Measurements from ENCODE around the gene ENPP3. TPM values are rescaled to one million over a fixed set of nuclear protein-coding genes. Genes with fewer than 3 reads are reported as not detected.
"Not testable (repeated sequence)": the region's sequence is repeated elsewhere in the genome, so short reads cannot be mapped to it uniquely, and the experiment has no call there.

ENPP3 gene
- total RNA-seq, 1 experiment from 2014 or later, result not detected

DNA sequence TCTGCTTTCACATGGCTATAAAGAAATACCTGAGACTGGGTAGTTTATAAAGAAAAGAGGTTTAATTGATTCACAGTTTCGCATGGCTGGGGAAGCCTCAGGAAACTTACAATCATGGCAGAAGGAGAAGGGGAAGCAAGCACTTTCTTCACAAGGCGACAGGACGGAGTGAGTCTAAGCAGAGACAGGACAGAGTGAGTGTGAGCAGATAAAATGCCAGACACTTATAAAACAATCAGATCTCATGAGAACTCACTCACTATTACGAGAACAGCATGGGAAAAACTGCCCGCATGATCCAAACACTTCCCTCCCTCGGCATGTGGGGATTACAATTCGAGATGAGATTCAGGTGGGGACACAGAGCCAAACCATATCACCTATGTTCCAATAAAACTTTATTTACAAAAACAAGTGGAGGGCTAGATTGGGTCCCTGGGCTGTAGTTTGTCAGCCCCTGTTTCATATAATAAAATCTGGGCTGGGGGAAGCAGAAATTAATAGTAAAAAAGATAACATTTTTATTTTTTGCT is 110.8 kb downstream of the ENPP3 start (continued):
- TF ChIP-seq, protein P1, sequence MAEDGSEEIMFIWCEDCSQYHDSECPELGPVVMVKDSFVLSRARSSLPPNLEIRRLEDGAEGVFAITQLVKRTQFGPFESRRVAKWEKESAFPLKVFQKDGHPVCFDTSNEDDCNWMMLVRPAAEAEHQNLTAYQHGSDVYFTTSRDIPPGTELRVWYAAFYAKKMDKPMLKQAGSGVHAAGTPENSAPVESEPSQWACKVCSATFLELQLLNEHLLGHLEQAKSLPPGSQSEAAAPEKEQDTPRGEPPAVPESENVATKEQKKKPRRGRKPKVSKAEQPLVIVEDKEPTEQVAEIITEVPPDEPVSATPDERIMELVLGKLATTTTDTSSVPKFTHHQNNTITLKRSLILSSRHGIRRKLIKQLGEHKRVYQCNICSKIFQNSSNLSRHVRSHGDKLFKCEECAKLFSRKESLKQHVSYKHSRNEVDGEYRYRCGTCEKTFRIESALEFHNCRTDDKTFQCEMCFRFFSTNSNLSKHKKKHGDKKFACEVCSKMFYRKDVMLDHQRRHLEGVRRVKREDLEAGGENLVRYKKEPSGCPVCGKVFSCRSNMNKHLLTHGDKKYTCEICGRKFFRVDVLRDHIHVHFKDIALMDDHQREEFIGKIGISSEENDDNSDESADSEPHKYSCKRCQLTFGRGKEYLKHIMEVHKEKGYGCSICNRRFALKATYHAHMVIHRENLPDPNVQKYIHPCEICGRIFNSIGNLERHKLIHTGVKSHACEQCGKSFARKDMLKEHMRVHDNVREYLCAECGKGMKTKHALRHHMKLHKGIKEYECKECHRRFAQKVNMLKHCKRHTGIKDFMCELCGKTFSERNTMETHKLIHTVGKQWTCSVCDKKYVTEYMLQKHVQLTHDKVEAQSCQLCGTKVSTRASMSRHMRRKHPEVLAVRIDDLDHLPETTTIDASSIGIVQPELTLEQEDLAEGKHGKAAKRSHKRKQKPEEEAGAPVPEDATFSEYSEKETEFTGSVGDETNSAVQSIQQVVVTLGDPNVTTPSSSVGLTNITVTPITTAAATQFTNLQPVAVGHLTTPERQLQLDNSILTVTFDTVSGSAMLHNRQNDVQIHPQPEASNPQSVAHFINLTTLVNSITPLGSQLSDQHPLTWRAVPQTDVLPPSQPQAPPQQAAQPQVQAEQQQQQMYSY (CRISPR knock-in tag; IDR thresholded peaks at IDR 0.05), result no peak

DNA sequence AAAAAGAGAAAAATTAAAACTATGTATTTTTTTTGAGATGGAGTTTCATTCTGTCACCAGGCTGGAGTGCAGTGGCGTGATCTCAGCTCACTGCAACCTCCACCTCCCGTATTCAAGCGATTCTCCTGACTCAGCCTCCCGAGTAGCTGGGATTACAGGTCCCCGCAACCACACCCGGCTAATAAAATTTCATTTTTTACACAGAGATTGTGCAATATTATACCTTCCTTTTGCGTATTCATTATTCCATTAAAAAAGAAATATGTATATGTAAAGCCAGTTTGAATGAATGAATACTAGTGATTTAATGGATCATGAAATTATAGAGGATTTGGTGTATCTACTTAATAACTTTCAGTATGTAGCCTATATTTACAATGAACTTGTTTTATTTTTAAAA is 111.9 kb downstream of the ENPP3 start:
- ATAC-seq (no peak), DNase-seq (ENCODE audit: low spot score) (no peak)
- POLR2A ChIA-PET, result no interaction called here
- no peaks in the 10 kb centered on the region for H3K9me3 Mint-ChIP-seq
- H3K27ac Mint-ChIP-seq, result no peak overlapping the region
- CTCF ChIA-PET, result no interaction called here
- no peak overlapping the region for H3K4me3 Mint-ChIP-seq
- TF ChIP-seq ATF1 (CRISPR knock-in tag; IDR thresholded peaks at IDR 0.05), result no peak
- no peak for TF ChIP-seq ZNF219 (CRISPR knock-in tag; IDR thresholded peaks at IDR 0.05; ENCODE audit: borderline replicate concordance)
- no peaks in the 10 kb centered on the region for H3K36me3 Mint-ChIP-seq
- peaks cover 3% of the 10 kb centered on the region for H3K27me3 Mint-ChIP-seq (ENCODE audit: low read depth)
- peaks cover 10% of the 10 kb centered on the region for H3K4me1 Mint-ChIP-seq

DNA sequence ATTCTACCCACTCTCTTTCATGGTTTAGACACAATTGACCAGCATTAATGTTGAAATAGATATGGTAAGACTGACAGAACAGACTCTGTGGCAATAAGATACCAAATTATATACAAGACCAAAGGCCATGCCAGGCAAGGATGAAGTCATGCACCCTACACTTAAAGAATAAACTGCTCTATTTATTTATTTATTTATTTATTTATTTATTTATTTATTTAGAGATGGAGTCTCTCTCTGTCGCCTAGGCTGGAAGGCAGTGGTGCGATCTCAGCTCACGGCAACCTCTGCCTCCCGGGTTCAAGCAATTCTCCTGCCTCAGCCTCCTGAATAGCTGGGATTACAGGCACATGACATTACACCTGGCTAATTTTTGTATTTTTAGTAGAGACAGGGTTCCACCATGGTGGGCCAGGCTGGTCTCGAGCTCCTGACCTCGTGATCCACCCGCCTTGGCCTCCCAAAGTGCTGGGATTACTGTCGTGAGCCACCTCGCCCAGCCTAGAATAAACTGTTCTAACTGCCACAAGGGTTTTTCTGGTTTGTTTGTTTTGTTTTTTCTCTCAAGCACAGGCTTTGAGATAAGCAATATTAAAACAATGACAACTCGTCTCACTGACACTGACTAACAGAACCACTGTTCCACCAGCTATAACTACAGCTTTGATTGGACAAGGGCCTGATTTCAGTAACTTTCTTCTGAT is 114.1 kb downstream of the ENPP3 start:
- H3K9me3 Mint-ChIP-seq; CTCF ChIA-PET; H3K4me1 Mint-ChIP-seq; POLR2A ChIA-PET; DNase-seq (ENCODE audit: low spot score); H3K36me3 Mint-ChIP-seq; H3K4me3 Mint-ChIP-seq; ATAC-seq; H3K27ac Mint-ChIP-seq: not testable (repeated sequence)
- peaks cover 18% of the 10 kb centered on the region for H3K27me3 Mint-ChIP-seq (ENCODE audit: low read depth)

DNA sequence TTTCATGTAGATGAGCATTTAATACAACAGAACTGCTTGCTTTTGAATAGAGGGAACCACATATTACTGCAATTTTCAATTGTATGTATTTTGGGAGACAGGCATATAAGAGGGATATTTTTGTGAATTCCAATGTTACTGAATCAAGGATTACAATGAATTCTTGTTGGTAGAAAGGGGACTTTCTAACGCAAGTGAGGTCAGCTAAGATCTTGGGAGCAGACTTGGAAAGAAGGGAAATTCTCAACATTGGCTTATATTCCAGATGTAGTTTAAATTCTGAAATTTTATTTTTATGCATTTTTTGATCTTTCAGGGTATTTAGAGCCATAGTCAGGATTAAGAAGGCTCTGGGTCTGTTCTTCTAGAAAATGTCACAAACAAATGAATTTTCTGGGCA is 117.0 kb downstream of the ENPP3 start:
- H3K4me1 Mint-ChIP-seq, result no peaks in the 10 kb centered on the region
- no peak overlapping the region for H3K27ac Mint-ChIP-seq
- H3K4me3 Mint-ChIP-seq, result no peak overlapping the region
- DNase-seq (ENCODE audit: low spot score), result no peak
- H3K27me3 Mint-ChIP-seq (ENCODE audit: low read depth), result peaks cover 33% of the 10 kb centered on the region
- H3K36me3 Mint-ChIP-seq, result no peaks in the 10 kb centered on the region
- ChIA-PET CTCF (no interaction called here), POLR2A (no interaction called here)
- H3K9me3 Mint-ChIP-seq, result no peaks in the 10 kb centered on the region
- no peak for ATAC-seq
- TF ChIP-seq, protein P2, sequence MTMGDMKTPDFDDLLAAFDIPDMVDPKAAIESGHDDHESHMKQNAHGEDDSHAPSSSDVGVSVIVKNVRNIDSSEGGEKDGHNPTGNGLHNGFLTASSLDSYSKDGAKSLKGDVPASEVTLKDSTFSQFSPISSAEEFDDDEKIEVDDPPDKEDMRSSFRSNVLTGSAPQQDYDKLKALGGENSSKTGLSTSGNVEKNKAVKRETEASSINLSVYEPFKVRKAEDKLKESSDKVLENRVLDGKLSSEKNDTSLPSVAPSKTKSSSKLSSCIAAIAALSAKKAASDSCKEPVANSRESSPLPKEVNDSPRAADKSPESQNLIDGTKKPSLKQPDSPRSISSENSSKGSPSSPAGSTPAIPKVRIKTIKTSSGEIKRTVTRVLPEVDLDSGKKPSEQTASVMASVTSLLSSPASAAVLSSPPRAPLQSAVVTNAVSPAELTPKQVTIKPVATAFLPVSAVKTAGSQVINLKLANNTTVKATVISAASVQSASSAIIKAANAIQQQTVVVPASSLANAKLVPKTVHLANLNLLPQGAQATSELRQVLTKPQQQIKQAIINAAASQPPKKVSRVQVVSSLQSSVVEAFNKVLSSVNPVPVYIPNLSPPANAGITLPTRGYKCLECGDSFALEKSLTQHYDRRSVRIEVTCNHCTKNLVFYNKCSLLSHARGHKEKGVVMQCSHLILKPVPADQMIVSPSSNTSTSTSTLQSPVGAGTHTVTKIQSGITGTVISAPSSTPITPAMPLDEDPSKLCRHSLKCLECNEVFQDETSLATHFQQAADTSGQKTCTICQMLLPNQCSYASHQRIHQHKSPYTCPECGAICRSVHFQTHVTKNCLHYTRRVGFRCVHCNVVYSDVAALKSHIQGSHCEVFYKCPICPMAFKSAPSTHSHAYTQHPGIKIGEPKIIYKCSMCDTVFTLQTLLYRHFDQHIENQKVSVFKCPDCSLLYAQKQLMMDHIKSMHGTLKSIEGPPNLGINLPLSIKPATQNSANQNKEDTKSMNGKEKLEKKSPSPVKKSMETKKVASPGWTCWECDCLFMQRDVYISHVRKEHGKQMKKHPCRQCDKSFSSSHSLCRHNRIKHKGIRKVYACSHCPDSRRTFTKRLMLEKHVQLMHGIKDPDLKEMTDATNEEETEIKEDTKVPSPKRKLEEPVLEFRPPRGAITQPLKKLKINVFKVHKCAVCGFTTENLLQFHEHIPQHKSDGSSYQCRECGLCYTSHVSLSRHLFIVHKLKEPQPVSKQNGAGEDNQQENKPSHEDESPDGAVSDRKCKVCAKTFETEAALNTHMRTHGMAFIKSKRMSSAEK (CRISPR knock-in tag; IDR thresholded peaks at IDR 0.05; ENCODE audit: borderline replicate concordance), result no peak
- TF ChIP-seq KAT7 (CRISPR knock-in tag; IDR thresholded peaks at IDR 0.05; ENCODE audit: borderline replicate concordance) (no peak), CREM (CRISPR knock-in tag; IDR thresholded peaks at IDR 0.05) (no peak), CREB1 (CRISPR knock-in tag; IDR thresholded peaks at IDR 0.05) (no peak), RELA (CRISPR knock-in tag; IDR thresholded peaks at IDR 0.05; ENCODE audit: borderline replicate concordance) (no peak), ZNF423 (CRISPR knock-in tag; IDR thresholded peaks at IDR 0.05) (no peak), ZNF396 (CRISPR knock-in tag; IDR thresholded peaks at IDR 0.05; ENCODE audit: borderline replicate concordance) (no peak), TCF7 (CRISPR knock-in tag; IDR thresholded peaks at IDR 0.05; ENCODE audit: low read depth) (no peak), ZNF232 (CRISPR knock-in tag; IDR thresholded peaks at IDR 0.05) (no peak), ZNF671 (CRISPR knock-in tag; IDR thresholded peaks at IDR 0.05) (no peak)
- TF ChIP-seq, protein P3, sequence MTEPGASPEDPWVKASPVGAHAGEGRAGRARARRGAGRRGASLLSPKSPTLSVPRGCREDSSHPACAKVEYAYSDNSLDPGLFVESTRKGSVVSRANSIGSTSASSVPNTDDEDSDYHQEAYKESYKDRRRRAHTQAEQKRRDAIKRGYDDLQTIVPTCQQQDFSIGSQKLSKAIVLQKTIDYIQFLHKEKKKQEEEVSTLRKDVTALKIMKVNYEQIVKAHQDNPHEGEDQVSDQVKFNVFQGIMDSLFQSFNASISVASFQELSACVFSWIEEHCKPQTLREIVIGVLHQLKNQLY (CRISPR knock-in tag; IDR thresholded peaks at IDR 0.05), result no peak
- TF ChIP-seq, protein P4, sequence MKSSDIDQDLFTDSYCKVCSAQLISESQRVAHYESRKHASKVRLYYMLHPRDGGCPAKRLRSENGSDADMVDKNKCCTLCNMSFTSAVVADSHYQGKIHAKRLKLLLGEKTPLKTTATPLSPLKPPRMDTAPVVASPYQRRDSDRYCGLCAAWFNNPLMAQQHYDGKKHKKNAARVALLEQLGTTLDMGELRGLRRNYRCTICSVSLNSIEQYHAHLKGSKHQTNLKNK (CRISPR knock-in tag; IDR thresholded peaks at IDR 0.05), result no peak
- TF ChIP-seq, protein P5, sequence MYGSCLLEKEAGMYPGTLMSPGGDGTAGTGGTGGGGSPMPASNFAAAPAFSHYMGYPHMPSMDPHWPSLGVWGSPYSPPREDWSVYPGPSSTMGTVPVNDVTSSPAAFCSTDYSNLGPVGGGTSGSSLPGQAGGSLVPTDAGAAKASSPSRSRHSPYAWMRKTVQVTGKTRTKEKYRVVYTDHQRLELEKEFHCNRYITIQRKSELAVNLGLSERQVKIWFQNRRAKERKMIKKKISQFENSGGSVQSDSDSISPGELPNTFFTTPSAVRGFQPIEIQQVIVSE (CRISPR knock-in tag; IDR thresholded peaks at IDR 0.05; ENCODE audit: borderline replicate concordance), result no peak
- TF ChIP-seq, protein P6, sequence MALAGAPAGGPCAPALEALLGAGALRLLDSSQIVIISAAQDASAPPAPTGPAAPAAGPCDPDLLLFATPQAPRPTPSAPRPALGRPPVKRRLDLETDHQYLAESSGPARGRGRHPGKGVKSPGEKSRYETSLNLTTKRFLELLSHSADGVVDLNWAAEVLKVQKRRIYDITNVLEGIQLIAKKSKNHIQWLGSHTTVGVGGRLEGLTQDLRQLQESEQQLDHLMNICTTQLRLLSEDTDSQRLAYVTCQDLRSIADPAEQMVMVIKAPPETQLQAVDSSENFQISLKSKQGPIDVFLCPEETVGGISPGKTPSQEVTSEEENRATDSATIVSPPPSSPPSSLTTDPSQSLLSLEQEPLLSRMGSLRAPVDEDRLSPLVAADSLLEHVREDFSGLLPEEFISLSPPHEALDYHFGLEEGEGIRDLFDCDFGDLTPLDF (CRISPR knock-in tag; IDR thresholded peaks at IDR 0.05), result no peak

Data from WTC11 (cell line).